ENCODE results near the gene MRPS7. TPM values are rescaled to one million over a fixed set of nuclear protein-coding genes. Genes with fewer than 3 reads are reported as not detected.
A peak's percentile ranks its signal among the peaks of the same experiment; 100 is the strongest.

MRPS7 gene
- total and polyA plus RNA-seq, 2 experiments from 2014 or later = 47.5 to 102 TPM

DNA sequence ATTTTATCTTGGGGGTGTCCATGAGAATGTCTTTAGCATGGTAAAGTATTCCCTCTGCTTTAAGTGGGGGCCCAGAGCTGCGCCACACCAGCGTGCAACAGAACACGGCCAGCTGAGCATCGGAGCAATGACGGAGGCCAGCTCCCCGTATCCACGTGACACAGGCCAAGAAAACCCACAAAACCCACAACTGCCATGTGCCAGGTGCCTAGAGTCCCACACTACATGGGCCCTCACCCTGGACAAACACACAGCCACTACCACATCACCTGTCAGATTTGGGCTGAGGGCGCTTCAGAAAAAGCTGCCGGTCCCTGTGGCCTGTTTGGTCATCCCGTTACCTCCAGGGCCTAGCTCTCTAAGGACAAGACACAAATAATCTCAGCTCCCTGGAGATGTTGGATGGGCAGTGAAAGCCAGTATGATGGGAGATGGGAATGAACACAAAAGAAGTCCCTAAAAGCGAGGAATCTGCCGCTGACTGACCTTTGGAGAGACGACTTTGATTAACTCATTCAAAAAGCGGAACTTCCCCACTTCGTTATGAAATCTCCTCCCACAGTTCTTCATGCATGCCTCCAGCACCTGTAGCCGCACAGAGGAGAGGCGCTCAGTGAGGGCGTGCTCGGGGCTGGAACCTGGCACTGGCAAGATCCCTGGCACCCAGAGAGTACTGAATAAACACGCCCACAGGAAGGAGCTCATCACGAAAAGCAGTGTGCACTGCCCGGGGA, 17.4 kb upstream of the MRPS7 start:
- no peaks in the 10 kb centered on the region for H3K9me3 ChIP-seq (ENCODE audit: low read depth)
- H3K4me3 ChIP-seq = no peak overlapping the region
- TF ChIP-seq EZH2 (IDR thresholded peaks at IDR 0.05; ENCODE audit: borderline replicate concordance) (no peak), EZH2phosphoT487 (IDR thresholded peaks at IDR 0.05; ENCODE audit: low read depth, severe bottlenecking, unreplicated experiment) (no peak)
- TF ChIP-seq, protein P1, sequence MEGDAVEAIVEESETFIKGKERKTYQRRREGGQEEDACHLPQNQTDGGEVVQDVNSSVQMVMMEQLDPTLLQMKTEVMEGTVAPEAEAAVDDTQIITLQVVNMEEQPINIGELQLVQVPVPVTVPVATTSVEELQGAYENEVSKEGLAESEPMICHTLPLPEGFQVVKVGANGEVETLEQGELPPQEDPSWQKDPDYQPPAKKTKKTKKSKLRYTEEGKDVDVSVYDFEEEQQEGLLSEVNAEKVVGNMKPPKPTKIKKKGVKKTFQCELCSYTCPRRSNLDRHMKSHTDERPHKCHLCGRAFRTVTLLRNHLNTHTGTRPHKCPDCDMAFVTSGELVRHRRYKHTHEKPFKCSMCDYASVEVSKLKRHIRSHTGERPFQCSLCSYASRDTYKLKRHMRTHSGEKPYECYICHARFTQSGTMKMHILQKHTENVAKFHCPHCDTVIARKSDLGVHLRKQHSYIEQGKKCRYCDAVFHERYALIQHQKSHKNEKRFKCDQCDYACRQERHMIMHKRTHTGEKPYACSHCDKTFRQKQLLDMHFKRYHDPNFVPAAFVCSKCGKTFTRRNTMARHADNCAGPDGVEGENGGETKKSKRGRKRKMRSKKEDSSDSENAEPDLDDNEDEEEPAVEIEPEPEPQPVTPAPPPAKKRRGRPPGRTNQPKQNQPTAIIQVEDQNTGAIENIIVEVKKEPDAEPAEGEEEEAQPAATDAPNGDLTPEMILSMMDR (IDR thresholded peaks at IDR 0.05; ENCODE audit: poor library complexity) = no peak
- H3K4me2 ChIP-seq = no peak overlapping the region
- no peaks in the 10 kb centered on the region for H4K20me1 ChIP-seq (ENCODE audit: insufficient read depth, poor library complexity, severe bottlenecking)
- no peaks in the 10 kb centered on the region for H3K27me3 ChIP-seq
- H2AFZ ChIP-seq = no peak overlapping the region
- DNase-seq (ENCODE audit: low spot score) = no peak
- no peak overlapping the region for H3K27ac ChIP-seq
- 97% methylated on average over 22 of the region's 22 CpGs for WGBS (ENCODE audit: low lambda C conversion rate, missing lambda C conversion rate)
- H3K4me1 ChIP-seq (ENCODE audit: insufficient read depth) = no peaks in the 10 kb centered on the region
- no peaks in the 10 kb centered on the region for H3K9me2 ChIP-seq (replicated peaks; ENCODE audit: insufficient read depth)
- H3K36me3 ChIP-seq (replicated peaks; ENCODE audit: insufficient read depth, low read depth) = no peaks in the 10 kb centered on the region
- H3K79me2 ChIP-seq = peaks cover 16% of the 10 kb centered on the region

DNA sequence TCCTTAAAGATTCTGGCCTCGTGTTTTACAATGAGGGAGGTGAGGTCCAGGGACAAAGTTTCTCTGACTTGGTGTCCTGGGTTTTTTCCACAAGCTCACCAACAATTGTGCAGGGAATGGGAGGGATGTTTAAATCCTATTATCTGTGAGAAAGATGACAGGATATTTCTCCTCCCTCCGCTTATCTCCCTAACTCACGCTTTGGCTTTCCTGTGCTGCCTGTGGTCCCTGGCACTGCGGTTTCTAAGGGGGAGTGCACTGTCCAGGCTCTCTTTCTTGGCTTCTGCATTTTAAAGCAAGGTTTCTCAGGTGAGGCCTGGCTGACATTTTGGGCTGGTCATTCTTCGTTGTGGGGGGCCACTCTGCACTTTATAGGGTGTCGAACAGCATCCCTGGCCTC, 16.7 kb upstream of the MRPS7 start:
- H3K9me2 ChIP-seq (replicated peaks; ENCODE audit: insufficient read depth) = no peaks in the 10 kb centered on the region
- H3K79me2 ChIP-seq = peaks cover 23% of the 10 kb centered on the region
- H3K36me3 ChIP-seq (replicated peaks; ENCODE audit: insufficient read depth, low read depth) = no peaks in the 10 kb centered on the region
- H4K20me1 ChIP-seq (ENCODE audit: insufficient read depth, poor library complexity, severe bottlenecking) = peaks cover 5% of the 10 kb centered on the region
- no peak overlapping the region for H2AFZ ChIP-seq
- H3K27ac ChIP-seq = no peak overlapping the region
- WGBS (ENCODE audit: low lambda C conversion rate, missing lambda C conversion rate) = 96% methylated on average over 6 of the region's 6 CpGs
- no peak overlapping the region for H3K4me3 ChIP-seq
- H3K9me3 ChIP-seq (ENCODE audit: low read depth) = no peaks in the 10 kb centered on the region
- no peak for DNase-seq (ENCODE audit: low spot score)
- no peak overlapping the region for H3K4me2 ChIP-seq
- no peaks in the 10 kb centered on the region for H3K4me1 ChIP-seq (ENCODE audit: insufficient read depth)
- H3K27me3 ChIP-seq = no peaks in the 10 kb centered on the region
- TF ChIP-seq EZH2phosphoT487 (IDR thresholded peaks at IDR 0.05; ENCODE audit: low read depth, severe bottlenecking, unreplicated experiment) = no peak

DNA sequence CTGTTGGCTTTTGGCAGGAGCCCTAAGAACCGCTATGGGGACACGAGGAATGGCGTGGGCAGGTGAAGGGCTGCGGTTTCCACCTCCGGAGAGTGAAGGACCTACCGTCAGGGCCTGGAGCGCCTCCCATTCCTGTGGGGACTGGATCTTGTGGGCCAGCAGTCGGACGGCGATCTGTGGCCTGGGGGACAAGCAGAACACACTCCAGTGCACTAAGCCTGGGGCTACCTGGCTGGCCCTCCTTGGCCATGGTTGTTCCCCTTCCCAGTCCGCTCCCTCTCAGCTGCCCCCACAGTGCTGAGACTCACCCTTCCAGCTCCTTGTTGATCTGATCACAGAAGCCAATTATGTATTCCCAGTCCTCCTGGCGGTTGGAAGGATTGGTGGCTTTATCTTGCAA, 15.3 kb upstream of the MRPS7 start:
- DNase-seq (ENCODE audit: low spot score) = no peak
- Histone ChIP-seq H3K4me1 (ENCODE audit: insufficient read depth) (no peaks in the 10 kb centered on the region), H3K27ac (no peak overlapping the region), H3K4me3 (no peak overlapping the region), H3K27me3 (no peaks in the 10 kb centered on the region), H2AFZ (no peak overlapping the region), H3K79me2 (peaks cover 35% of the 10 kb centered on the region), H3K36me3 (replicated peaks; ENCODE audit: insufficient read depth, low read depth) (no peaks in the 10 kb centered on the region), H4K20me1 (ENCODE audit: insufficient read depth, poor library complexity, severe bottlenecking) (peaks cover 15% of the 10 kb centered on the region), H3K4me2 (no peak overlapping the region), H3K9me3 (ENCODE audit: low read depth) (no peaks in the 10 kb centered on the region), H3K9me2 (replicated peaks; ENCODE audit: insufficient read depth) (no peaks in the 10 kb centered on the region)
- no peak for TF ChIP-seq EZH2 (IDR thresholded peaks at IDR 0.05; ENCODE audit: borderline replicate concordance)
- TF ChIP-seq, protein P1 (IDR thresholded peaks at IDR 0.05; ENCODE audit: poor library complexity) = no peak
- no peak for TF ChIP-seq EZH2phosphoT487 (IDR thresholded peaks at IDR 0.05; ENCODE audit: low read depth, severe bottlenecking, unreplicated experiment)
- WGBS (ENCODE audit: low lambda C conversion rate, missing lambda C conversion rate) = 91% methylated on average over 12 of the region's 12 CpGs

DNA sequence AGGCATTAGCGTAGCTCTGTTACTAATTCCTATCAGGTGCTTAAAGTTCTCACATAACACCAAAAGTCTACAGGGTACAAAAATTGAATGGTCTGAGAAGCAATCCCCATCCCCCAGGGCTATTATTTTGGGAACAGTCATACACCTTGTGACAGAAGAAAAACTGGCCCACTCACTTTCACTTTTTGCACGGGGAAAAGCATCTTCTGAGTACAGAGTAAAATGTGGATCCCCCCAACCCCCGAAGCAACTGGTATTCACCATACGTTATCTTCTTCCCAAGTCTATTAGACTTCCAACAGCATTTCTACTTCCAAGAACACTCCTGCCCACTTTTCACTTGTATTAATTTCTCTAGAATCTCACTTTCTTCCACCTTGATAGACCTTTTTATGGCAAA, 12.1 kb upstream of the MRPS7 start:
- H3K27ac ChIP-seq = no peak overlapping the region
- peak overlapping the region; percentile 49 for H3K4me2 ChIP-seq
- 82% methylated on average over 4 of the region's 4 CpGs for WGBS (ENCODE audit: low lambda C conversion rate, missing lambda C conversion rate)
- peaks cover 19% of the 10 kb centered on the region for H4K20me1 ChIP-seq (ENCODE audit: insufficient read depth, poor library complexity, severe bottlenecking)
- H3K79me2 ChIP-seq = peaks cover 54% of the 10 kb centered on the region
- H3K9me2 ChIP-seq (replicated peaks; ENCODE audit: insufficient read depth) = no peaks in the 10 kb centered on the region
- H2AFZ ChIP-seq = no peak overlapping the region
- no peak for DNase-seq (ENCODE audit: low spot score)
- H3K9me3 ChIP-seq (ENCODE audit: low read depth) = no peaks in the 10 kb centered on the region
- TF ChIP-seq EZH2phosphoT487 (IDR thresholded peaks at IDR 0.05; ENCODE audit: low read depth, severe bottlenecking, unreplicated experiment) = no peak
- TF ChIP-seq EZH2 (IDR thresholded peaks at IDR 0.05; ENCODE audit: borderline replicate concordance) = no peak
- TF ChIP-seq, protein P1 (IDR thresholded peaks at IDR 0.05; ENCODE audit: poor library complexity) = no peak
- no peaks in the 10 kb centered on the region for H3K4me1 ChIP-seq (ENCODE audit: insufficient read depth)
- H3K36me3 ChIP-seq (replicated peaks; ENCODE audit: insufficient read depth, low read depth) = no peaks in the 10 kb centered on the region
- no peak overlapping the region for H3K4me3 ChIP-seq
- H3K27me3 ChIP-seq = no peaks in the 10 kb centered on the region

Data from hepatocyte (in vitro differentiated cells).